ENCODE data around the gene CDH4.

Gene CDH4

GRCh38 chr20:61539706-61540360 is 287.8 kb downstream of the CDH4 start:
- DNase-seq: no peak

- no peak for DNase-seq
These were observed 289.5 kb downstream of the CDH4 start for GRCh38 chr20:61541537-61541936.

- DNase-seq: no peak
These were observed 291.0 kb downstream of the CDH4 start for GRCh38 chr20:61543086-61543485.

- no peak for DNase-seq
These were observed 292.1 kb downstream of the CDH4 start for GRCh38 chr20:61543931-61544745.

- DNase-seq: no peak
These were observed 293.1 kb downstream of the CDH4 start for GRCh38 chr20:61544910-61545889.

GRCh38 chr20:61546641-61547040 is 294.6 kb downstream of the CDH4 start:
- no peak for DNase-seq

GRCh38 chr20:61548069-61548468 is 296.0 kb downstream of the CDH4 start:
- DNase-seq: no peak

GRCh38 chr20:61549865-61550264 is 297.8 kb downstream of the CDH4 start:
- DNase-seq: no peak

GRCh38 chr20:61551401-61551800 is 299.3 kb downstream of the CDH4 start:
- no peak for DNase-seq

GRCh38 chr20:61554617-61555016 is 302.6 kb downstream of the CDH4 start:
- no peak for DNase-seq

GRCh38 chr20:61555566-61555965 is 303.5 kb downstream of the CDH4 start:
- DNase-seq: no peak

GRCh38 chr20:61556111-61556510 is 304.1 kb downstream of the CDH4 start:
- DNase-seq: no peak

GRCh38 chr20:61556673-61557072 is 304.6 kb downstream of the CDH4 start:
- no peak for DNase-seq

- no peak for DNase-seq
These were observed 305.6 kb downstream of the CDH4 start for GRCh38 chr20:61557621-61558020.

GRCh38 chr20:61558726-61559125 is 306.7 kb downstream of the CDH4 start:
- no peak for DNase-seq

GRCh38 chr20:61559706-61560315 is 307.8 kb downstream of the CDH4 start:
- DNase-seq: no peak

GRCh38 chr20:61560361-61560853 is 308.3 kb downstream of the CDH4 start:
- no peak for DNase-seq

- no peak for DNase-seq
These were observed 309.2 kb downstream of the CDH4 start for GRCh38 chr20:61561111-61561830.

- no peak for DNase-seq
These were observed 310.4 kb downstream of the CDH4 start for GRCh38 chr20:61562491-61562890.

- no peak for DNase-seq
These were observed 310.9 kb downstream of the CDH4 start for GRCh38 chr20:61562897-61563504.

GRCh38 chr20:61564628-61565027 is 312.6 kb downstream of the CDH4 start:
- DNase-seq: no peak
